HepG2 (cell line): Measurements from ENCODE around the gene SLC25A47.

Source experiments
- CBFB ChIP-seq: sonication (generic); formaldehyde crosslinking; IDR thresholded peaks from 2 replicates; pipeline ENCODE4 v1.4.0; 2020; ENCODE audit warnings: missing genetic modification reagents
- CTCF ChIP-seq: sonication (generic); formaldehyde crosslinking; IDR thresholded peaks from 2 replicates; pipeline ENCODE4 v1.5.0; 2020; ENCODE audit warnings: mild to moderate bottlenecking, missing genetic modification reagents, moderate library complexity
- POLR2A ChIP-seq, 2 experiments: IDR thresholded peaks; 2 replicates each; pipeline ENCODE4 v1.6.1; 2011; ENCODE audit warnings: low read depth in 2 of 2, low read length in 2 of 2, mild to moderate bottlenecking in 1 of 2, moderate library complexity in 1 of 2; ENCODE audit not compliant: insufficient read depth in 1 of 2
- REXO4 ChIP-seq: sonication (generic); formaldehyde crosslinking; IDR thresholded peaks from 2 replicates; pipeline ENCODE4 v1.8.0; 2022; ENCODE audit warnings: missing genetic modification reagents, mild to moderate bottlenecking, borderline replicate concordance
- ZNF274 ChIP-seq: sonication (generic); formaldehyde crosslinking; IDR thresholded peaks from 2 replicates; pipeline ENCODE4 v1.5.1; 2020; ENCODE audit warnings: mild to moderate bottlenecking, missing genetic modification reagents

- TF ChIP-seq CTCF (CRISPR knock-in tag) (no peak), ZNF274 (CRISPR knock-in tag) (no peak), POLR2A (IDR thresholded peaks at IDR 0.05; ENCODE audit: insufficient read depth in 1 of 2, low read depth in 2 of 2, low read length in 2 of 2) (no peak), CBFB (CRISPR knock-in tag) (no peak), REXO4 (CRISPR knock-in tag) (no peak)
Measured at GRCh38 chr14:100286484-100287191, 36.5 kb upstream of the SLC25A47 start.
